Superior temporal gyrus (tissue), 1 donor: ENCODE results near the gene SHCBP1.

Experiments used
- DNase-seq: peaks from one replicate; pipeline ENCODE4 v3.0.0-alpha.2; 2016; ENCODE audit errors: extremely low spot score

SHCBP1 gene

DNA sequence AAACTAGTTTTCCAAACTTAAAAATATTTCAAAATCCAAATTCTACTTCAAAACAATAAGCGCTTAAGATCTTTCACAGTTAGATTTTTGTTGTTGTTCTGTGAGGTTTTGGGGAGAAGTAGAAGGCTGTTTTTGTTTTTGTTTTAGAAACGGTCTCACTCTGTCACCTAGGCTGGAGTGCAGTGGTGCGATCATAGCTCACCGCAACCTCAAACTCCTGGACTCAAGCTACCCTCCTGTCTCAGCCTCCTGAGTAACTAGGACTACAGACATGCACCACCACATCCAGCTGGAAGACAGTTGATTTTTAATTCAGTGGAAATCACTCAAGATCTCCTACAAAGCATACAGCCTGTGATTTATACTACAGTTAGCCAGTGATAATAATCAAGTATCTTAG lies 2.7 kb downstream of the SHCBP1 start:
- DNase-seq = no peak

DNA sequence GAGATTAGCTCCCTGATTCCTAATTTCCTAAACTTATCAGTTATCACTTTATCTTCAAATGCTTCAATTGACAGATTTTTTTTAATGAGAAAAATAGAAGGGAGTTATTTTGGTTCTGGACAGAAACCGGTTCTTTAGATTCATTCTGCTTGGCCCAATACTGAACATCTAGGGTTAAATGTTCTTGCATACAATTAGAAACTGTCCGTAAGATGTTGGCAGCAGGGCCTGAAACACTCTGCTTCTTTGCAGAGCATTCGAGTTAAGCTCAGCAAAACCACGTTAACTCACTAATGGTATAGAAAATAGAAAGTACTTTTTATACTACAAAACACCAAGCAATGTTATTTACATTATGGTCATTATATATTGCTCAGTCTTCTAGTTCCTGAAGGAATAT lies 7.2 kb downstream of the SHCBP1 start:
- DNase-seq = no peak

DNA sequence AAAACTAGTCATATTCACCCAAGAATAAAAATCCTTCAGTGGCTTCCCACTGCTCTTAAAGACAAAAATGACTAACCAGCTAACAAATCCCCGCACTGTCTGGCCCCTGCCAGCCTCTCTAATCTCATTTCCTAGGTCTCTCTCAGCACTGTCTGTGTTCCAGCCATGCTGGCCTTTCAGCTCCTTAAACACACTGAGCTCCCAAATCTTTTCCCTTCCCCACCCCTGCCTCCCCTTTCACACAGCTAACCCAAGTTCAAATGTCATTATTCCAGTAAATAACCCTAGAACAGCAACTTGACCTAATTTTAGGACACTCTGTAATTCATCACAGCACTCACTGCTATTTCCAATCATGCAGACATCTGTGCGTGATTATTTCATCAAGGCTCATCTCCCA lies 7.8 kb downstream of the SHCBP1 start:
- no peak for DNase-seq

DNA sequence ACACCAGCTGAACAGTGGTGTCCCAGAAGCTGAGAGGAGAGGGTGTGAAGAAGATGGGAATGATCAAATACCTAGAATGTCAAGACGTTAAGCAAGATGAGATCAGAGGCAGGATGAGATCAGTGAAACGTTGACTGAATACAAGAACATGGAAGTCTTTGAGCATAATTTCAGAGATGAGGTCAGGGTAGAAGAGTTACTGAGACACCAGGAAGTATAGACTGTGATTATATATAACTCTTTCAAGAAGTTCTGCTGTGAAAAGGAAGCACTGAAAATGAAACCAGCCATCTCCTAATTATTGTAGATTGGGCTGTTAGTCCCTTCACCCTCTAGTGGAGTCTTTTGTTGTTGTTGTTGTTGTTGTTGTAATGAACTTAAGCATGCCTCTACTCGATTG lies 9.1 kb downstream of the SHCBP1 start:
- DNase-seq = no peak

DNA sequence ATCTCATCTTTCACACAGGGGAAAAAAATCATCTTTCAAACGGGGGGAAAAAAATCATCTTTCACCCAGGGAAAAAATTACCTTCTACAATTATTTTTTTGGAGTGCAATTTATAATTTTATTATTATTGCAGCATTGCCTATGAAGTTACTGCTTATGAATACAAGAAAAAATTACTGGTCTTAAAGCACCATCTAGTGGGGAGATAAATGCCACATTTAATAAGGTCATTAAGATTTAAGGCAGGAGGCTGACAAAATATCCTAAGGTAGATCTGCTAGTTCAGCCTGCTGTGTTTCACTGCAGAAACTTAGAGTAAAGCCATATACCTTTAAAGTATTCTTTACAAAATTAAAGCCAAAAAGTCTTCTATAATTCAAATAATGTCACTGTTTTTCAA lies 13.7 kb downstream of the SHCBP1 start:
- DNase-seq = peak; percentile 87

DNA sequence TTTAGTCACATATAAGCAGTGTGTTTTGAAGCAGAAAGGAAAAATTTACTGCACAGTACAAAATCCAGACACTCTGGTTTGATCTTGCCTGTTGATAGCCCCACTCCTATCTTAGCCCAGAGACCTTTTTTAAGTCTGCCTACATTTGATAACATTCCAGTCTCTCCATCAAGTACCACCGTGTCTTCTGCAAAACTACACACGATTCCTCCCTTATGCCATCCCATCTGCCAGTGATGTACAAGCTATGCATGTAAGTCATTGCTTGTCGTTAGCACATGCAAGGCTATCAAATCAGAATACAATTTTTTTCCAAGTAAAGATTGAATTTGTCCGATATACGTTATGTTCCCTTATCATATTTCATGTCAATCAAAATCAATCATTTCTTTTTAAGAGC lies 14.9 kb downstream of the SHCBP1 start:
- DNase-seq = no peak

DNA sequence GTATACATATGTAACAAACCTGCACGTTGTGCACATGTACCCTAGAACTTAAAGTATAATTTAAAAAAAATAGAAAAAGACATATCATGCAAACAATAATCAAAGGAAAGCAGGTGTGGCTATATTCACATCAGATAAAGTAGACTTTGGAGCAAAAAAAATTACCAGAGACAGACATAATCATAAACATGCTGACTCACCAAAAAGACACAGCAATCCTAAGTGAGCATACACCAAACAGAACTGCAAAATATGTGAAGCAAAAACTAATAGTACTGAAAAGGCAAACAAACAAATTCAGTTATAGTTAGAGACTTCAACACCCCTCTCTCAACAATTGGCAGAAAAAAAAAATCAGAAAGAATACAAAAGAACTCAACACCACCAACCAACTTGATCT lies 29.9 kb downstream of the SHCBP1 start:
- DNase-seq = no peak

DNA sequence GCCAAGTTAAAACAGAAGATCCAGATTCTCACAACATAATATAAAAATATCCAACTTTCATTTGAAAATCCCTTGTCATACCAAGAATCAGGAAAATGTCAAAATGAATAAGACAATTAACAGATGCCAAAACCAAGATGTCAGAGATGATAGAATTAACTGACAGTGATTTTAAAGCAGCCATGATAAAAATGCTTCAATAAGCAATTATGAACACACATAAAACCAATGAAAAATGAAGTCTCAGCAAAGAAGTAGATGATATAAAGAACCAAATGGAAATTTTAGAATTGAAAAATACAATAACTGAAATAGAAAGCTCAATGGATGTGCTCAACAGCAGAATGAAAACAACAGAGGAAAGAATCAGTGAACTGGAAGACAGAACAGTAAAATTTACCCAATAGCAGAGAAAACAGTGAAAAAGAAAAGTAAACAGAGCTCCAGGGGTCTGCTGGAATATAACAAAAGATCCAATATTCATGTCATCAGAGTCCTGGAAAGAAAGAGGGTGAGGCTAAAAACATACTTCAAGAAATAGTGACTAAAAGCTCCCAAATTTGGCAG lies 35.1 kb downstream of the SHCBP1 start:
- no peak for DNase-seq

DNA sequence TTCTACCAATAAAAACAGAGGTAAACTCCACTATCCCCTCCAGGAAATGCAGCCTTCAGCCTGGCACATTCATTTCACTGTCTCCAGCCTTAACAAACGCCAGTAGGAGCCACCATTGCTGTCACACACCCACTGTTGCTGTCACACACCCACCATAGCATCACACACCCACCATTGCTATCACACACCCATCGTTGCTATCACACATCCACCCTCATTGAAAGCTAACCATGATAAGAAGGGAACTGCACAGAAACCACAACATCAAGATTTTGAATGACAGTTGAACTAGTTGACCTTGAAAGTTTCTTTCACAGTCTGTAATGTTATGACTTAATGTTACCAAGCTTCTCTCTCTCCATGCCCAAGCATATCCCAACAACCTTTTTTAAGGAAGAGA lies 38.1 kb downstream of the SHCBP1 start:
- DNase-seq = no peak

DNA sequence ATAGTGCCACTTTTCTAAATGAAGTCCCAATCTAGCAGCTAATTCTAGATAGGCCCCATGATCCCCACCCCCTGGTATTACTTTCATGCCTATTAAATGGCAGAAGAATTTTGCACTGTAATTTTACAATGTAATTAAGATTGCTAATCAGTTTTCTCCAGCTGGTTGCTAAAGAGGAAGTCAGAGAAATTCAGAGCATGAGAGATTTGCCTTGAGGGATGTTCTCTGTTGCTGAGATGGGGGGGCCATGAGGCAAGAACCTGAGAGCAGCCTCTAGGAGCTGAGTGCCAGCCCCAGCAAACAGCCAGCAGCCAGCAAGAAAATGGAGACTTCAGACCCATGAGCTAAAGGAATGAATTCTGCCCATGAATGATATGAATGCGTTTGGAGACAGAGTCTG lies 38.9 kb downstream of the SHCBP1 start:
- DNase-seq = no peak

DNA sequence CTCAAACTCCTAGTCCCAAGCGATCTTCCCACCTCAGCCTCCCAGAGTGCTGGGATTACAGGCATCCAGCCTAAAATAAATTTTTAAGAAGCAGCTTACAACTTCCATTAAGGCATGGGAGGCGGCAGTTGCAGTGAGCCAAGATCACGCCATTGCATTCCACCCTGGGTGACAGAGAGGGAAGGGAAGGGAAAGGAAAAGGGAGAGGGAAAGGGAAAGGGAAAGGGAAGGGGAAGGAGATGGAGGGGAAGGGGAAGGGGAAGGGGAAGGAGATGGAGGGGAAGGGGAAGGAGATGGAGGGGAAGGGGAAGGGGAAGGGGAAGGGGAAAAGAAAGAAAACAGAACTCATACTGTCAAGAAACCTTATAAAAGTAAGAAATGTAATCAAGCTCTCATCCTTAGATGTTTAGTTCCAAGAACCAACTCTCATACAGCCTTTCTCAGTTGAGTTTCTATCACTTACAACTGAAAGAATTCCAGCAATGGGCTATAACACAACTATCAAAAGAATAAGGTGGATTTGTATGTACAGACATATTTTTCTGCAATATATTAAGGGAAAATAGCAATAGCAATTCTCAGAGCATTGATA lies 43.1 kb downstream of the SHCBP1 start:
- no peak for DNase-seq

DNA sequence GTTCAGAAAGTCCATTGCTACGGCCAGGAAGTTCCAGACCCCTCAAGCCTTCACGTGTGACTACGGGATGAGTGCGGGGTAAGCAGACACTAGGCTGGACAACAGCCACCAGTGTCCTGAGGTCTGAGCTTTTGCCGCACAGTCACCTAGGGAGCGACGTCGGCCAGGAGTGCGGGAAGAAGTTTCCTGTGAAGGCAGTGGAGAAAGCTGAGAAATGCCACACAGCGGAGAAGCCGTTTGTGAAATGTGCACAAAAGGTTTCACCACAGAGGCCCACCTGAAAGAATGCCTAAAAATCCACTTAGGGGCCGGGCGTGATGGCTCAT lies 47.4 kb downstream of the SHCBP1 start:
- no peak for DNase-seq

DNA sequence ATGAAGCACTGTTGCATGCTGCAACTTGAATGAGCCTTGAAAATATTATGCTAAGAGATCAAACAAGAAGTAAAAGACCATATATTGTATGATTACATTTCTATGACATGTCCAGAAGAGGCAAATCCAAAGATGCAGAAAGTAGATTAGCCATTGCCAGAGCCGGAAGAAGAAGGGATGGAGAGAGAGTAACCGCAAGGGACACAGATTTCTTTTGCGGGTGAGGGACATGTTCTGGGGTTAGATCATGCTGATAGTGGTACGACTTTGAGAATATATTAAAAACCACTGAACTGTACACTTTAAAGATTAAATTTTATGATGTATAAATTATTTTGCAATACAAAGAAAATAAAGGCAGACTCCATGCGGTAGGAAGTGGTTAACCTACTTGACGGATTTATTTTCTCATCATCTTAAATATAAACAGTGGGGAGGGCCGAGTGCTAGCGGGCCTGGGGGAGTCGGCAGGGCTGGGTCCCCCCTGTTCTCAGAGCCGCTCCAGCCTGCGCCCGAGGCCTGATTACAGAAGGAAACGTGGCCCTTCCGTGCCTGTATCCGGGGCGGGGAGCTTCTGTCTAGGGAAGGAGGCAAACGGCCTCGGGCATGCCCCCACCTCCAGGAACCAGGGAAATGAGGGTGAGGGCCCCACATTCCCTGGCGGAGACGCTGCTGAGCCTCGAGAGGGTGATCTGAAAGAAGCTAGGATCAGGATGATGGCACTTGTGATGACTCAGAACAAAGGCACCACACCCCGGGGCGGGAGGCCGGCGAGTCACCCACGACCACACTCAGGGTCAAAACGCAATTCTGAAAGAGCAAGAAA lies 48.0 kb downstream of the SHCBP1 start:
- no peak for DNase-seq

DNA sequence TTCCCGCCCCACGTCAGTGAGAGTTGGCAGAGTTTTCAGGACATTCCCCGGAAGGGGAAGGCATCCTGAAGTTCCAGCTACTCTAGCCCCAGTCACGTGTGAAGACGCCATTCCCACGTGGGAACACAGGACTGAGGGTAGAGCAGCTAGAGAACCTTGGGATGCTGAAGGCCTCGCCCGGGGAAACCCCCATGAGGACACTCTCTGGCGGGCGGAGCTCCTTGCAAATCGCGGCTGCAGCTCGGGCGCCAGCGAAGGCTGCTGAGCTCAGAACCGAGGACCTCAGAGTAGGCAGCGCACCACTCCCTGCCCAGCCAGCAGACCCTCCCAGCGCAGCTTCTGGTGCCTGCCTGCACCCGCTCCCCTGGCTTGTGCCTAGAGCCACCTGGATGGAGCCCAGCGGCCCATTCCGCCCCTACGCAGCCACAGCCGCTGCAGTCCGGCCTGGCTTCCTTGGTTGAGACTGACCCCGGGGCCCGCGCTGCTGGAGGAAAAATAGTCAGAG lies 51.9 kb downstream of the SHCBP1 start:
- no peak for DNase-seq

DNA sequence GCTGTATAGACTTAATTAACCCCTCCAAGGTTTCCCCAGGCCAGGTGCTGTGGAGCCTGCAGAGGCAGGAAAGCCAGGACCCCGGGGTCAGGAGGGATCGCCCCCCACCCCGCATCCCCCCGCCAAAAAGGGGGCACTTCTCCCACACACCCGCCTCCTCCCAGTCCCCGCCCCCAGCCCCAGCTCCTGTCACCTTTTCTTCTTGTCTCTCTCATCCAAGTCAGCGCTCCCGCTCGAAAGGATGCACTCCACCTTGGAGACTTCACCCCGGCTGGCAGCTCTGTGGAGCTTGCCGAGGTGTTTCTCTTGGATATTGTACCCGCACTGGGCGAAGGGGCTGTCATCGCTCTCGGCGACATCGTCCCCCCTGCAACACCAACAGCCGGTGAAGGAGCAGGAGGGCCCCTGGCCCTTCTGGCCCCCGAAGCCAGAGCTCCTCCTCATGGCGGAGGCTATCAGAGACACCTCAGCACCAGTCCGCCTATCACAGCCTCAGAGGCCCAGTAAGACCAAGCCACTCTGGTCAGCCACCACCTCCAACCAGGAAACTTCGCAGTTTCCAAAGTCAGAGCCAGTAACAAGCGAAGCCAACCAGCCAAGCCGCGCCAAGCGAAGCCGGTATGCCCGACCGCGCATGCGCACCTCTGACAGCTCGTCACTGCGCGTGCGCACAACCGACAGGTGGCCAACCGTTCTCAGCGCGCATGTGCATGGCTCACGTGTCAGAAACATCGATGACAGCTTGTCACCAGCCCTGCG lies 52.5 kb downstream of the SHCBP1 start:
- DNase-seq = no peak

DNA sequence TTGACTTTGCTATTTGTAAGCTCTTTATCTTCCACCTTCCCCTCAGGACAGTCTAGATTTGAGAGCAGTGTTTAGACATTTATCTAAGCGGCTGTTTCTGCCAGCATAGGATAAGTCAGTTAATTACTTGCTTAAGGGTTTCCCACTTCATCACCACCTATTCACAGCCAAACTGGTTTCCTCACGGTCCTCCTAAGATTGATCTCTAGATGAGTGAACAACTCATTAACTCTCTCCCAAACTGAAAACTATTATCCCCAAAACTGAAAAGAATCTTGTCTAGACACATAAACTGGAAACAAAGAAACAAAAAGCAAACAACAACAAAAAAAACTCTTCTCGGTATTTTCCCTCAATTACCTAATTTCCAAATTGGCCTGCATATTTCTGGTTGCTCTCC lies 58.2 kb downstream of the SHCBP1 start:
- no peak for DNase-seq

DNA sequence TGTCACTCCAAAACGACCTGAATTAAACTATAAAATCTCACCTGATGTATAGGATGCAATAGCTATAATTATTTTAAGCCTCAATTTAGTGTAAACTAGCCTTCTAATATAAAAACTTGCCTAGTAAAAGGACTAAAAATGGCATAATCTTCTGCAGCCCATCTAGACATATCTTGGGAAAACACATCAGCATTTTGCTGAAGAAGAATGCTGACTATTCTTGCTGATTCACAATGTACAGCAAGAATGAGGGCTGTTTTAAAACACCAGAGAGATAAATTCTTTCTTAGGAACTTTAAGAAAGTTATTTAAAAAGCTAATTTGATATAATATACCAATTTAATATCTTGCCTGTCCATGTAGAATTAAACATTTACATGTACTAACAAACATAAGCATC lies 63.2 kb downstream of the SHCBP1 start:
- no peak for DNase-seq

DNA sequence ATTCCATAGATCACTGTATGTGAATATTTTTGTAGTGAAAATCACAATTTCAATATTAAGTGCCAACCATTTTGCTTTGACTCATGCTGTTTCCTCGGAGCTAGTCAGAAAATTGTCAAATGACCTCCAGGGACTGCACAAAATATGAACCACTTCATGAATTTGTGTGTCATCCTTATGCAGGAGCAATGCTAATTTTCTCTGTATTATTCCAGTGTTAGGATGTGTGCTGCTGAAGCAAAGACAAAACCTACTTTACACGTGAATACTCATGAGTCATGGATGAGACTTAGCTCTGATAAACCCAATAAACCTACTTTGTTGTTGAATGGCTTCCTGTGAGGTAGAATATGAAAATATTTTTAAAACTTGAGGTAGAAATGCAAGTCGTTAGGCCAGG lies 65.2 kb downstream of the SHCBP1 start:
- DNase-seq = no peak

DNA sequence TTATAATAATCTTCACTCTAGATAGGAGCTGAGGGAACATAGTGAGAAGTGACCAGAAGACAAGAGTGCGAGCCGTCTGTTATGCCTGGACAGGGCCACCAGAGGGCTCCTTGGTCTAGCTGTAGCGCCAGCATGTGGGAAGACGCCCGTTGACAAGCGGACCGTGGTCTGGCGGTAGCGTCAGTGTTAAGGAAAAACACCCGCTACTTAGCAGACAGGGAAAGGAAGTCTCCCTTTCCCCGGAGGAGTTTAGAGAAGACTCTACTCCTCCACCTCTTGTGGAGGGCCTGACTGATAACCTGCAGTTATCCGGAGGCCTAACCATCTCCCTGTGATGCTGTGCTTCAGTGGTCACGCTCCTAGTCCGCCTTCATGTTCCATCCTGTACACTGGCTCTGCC lies 66.7 kb downstream of the SHCBP1 start:
- DNase-seq = peak; percentile 68

DNA sequence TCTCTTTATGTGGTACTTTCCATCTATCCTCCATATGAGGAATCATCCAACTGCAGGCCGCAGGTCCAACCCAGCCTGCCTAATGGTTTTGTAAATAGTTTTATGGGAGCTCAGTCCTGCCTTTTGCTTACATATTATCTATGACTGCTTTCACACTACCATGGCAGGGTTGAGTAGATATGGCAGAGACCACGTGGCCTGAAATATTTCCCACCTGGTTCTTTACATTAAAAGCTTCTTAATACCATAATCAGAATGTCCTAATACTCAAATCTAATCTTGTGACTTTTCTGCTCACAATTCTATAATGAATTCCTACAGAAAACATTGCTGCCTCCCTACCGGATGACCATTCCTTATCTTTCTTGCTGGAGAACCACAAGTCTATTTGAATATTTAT lies 71.7 kb downstream of the SHCBP1 start:
- DNase-seq = no peak
